Fibroblast of lung (primary cell): ENCODE data around the gene PCDH7.

Source experiments
- CTCF ChIP-seq, 2 donors: IDR thresholded peaks in 1 of 2; conservative IDR thresholded peaks in 1 of 2; 1 replicate in 1 of 2; 2 replicates in 1 of 2; pipeline ENCODE4 v1.5.1; 2011 to 2012; ENCODE audit warnings: low read length in 2 of 2, control low read depth in 1 of 2, inconsistent platforms in 1 of 2, low read depth in 1 of 2, mild to moderate bottlenecking in 1 of 2
- EZH2 ChIP-seq: IDR thresholded peaks from 2 replicates; pipeline ENCODE4 v1.5.1; 2012; ENCODE audit warnings: low read length, control low read depth, mild to moderate bottlenecking; ENCODE audit errors: missing control alignments

GRCh38 chr4:30756553-30756952 lies 36.4 kb downstream of the PCDH7 start:
- TF ChIP-seq CTCF (conservative IDR thresholded peaks at IDR 0.05 in 1 of 2, IDR thresholded peaks at IDR 0.05 in 1 of 2; ENCODE audit: low read depth in 1 of 2, low read length in 2 of 2) (no peak), EZH2 (no peak)
